GM21381 (cell line): Measurements from ENCODE around the gene PTPRT.

Source experiments
- ATAC-seq: cut with Tn5 transposase; IDR thresholded peaks from one replicate; pipeline ENCODE4 v1.9.1; 2021; ENCODE audit warnings: mild to moderate bottlenecking, moderate library complexity; ENCODE audit not compliant: unreplicated experiment

The PTPRT gene

DNA sequence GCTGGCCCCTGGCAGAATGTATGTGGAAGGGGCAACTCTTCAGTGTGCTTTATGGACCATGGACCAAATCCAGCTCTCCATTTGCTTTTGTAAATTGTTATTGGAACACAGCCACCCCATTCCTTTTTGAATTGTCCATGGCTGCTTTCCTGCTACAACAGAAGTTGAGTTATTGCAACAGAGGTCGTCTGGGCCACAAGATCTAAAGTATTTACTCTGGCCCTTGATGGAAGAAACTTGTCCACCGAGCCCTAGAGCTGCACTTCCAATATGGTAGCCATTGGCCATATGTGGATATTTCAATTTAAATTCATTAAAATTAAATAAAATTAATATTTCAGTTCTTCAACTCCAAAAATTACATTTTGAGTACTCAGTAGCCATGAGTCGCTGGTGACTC, 543.5 kb downstream of the PTPRT start:
- no peak for ATAC-seq

DNA sequence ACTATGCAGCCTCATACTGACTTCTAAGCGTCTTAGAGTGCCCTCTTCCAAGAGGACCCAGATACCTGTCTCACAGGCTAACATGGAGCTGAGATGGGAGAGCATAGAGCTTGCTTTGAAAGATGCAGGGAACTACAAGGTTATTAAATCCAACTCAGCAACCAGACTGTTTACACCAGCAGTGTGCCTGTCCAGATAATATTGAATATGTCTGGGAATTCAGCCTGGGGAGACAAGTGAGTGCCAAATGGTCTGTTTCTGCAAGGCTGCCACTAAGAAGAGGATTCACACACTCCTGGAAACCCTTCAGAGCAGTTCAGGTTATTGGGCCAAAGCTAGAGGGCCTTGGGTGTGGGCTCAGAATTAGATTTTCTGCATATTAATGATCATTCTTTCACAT, 547.8 kb downstream of the PTPRT start:
- no peak for ATAC-seq

DNA sequence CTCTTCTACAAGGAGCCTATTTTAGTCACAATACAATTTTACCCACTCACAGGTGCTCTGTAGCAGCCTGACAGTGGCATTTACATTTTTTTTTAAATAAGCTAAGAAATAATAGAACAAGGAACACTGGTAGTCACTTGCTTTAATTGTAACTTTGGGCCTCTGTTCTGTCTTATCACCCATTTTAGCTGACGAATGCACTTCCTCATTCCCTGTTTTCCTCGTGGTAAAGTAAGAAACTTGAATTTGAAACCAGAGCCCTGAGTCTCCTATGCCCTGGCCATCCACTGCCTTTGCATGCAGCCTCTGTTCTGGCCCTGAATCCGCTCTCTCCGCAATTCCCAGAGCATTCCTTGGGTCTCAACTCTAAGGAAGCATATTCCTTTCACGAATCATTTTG, 550.6 kb downstream of the PTPRT start:
- no peak for ATAC-seq

DNA sequence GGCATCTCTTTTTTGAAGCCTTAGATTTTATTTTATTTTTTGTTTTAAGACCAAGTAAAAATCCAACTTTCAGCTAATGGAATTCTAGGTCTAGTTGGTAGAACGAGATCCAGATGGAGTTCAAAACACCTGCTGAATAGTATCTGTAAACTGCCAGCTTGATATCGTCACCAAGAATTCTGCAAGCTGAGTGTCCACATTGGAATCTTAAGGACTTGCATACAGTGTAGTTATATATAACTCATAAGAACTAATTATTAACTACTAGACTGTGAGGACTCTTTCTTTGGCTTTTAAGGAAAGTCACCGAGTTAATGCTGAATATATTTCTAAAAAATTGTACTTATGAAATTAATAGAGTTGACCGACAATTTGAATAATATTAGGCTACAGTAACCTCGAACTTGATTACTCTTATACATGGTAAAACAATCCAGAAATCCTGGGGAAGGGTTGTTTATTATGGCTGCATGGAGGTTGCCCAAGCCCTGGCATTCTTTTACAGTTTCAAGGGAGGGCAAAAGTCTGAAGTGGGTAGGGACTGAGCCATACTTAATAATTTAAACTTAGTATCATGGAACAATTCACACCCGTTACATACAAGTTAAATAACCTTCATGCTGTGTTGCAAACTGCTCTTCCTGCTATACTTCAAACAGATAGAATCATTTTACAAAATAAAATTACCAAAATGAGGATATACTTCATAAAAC, 553.9 kb downstream of the PTPRT start:
- no peak for ATAC-seq

DNA sequence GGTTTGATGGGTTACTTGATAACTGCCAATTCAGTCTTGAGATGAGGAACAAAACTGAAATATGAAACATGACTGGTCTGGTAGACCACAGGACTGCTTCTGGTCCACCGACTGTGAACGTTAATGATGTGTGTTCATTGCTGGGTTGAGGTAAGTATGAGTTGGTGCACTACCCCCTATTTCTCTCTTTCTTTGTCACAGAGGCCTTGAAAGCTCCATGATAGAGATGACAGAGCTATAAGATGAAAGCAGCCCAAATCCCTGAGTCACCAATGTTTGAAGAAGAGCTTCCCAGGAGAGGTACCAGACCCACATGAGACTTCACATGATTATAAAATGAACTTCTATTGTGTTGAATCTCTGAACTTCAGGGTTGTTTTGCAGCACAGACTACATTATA, 555.5 kb downstream of the PTPRT start:
- no peak for ATAC-seq

DNA sequence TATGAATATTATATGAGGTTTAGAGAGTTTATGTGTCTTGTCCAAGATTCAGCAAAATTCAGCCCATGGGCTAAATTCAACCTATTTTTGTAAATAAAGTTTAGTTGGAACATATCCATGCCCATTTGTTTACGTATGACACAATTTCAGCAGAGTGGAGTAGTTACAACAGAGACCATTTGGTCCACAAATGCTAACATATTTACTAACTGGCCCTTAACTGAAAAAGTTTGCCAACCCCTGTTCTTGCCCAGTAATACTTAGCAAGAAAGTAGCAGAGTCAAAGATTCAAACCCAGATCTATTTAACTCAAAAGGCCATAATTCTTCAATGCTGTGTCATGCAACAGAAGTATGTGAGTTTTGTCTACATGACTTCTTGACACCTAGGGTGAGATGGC, 561.0 kb downstream of the PTPRT start:
- no peak for ATAC-seq

DNA sequence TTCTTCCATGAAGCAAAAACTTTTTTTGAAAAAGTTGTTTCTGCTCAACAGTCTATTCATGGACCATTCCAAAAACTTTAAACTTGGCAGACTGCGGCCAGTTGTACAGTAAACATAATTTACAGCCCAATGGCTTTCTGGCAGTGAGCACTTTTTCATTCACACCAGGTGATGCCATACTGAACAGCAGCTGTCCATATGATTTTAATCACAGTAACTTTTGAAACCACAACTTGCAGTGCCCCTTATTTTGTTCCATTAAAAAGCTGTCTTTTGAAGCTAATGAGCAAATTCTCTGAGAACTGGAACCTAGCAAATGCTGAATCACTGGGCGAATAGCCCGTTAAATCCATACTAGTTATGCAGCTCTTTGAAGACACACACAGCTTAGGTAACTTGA, 576.6 kb downstream of the PTPRT start:
- ATAC-seq = no peak

DNA sequence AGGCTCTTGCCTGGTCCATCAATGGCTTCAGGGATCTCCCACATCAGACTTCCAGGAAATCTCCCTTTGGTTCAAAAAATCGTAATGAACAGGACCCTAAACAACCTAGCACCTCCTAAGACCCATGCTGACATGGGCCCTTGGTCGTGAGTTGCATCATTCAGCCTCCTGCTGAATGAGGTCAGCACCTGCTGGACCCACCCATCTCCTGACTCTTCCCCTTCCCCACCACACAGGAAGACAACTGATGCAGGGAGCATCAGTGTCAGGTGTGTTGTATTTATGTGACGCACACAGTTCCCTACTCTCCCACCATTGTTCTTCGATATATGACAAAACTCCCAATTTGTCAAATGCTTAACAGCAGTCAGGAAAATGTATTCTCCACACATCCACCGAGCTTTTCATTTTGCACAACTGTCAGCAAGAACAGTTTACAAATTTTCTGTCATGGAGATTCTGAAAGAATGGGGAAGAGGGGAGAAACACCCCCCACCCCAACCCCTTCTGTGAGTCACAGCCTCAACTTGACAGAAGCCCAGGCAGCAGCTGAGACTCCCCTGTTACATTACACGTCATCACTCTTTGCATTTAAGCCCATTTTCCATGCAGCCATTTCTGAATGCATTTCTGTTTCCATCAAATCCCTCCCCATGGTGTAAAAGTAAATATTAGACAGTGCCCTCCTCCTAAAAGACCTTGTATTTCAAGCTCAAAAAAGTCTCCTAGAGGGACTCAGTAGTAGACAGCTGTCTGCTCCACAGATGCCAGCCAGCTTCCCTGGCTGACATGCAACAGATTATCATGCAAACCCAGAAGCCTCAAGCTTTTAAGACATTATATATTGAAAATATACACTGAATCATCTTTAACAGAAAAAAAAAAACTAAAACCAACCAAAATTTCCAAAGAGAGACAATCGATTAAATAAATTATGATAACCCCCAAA, 577.5 kb downstream of the PTPRT start:
- ATAC-seq = no peak

DNA sequence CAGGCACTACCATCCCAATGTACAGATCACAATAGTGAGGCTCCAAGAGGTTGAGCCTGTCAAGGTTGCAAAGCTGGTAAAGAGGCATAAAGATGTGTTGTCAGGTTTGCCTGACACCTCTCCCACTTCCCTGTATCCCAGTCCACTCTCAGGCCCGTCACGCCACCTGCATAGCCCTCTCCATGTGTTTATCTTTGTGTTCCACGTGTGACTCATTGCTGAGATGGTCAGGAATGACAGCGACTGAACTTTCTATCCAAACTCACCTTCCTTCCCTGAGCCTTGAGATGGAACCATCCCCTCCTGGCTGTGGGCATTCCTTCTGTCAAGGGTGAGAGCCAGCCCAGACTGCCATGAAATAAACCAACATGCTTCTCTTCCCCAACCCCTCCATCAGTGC, 578.3 kb downstream of the PTPRT start:
- no peak for ATAC-seq

DNA sequence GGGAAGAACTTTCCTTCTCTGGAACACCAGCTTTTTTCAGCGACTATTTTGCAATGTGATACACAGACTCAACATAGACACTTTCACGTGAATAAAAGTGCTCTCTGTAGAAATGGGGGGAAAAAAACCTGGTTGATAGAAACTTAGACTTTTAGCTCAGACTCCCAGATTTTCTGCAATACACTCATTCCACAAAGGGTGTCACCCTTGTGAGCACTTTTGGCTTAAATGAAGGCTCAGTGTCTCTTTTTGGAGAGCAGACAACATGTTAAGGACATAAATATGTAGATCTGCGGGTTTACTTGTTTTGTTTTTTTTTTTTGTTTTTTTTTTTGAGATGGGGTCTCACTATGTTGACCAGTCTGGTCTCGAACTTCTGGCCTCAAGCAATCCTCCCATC, 579.6 kb downstream of the PTPRT start:
- no peak for ATAC-seq

DNA sequence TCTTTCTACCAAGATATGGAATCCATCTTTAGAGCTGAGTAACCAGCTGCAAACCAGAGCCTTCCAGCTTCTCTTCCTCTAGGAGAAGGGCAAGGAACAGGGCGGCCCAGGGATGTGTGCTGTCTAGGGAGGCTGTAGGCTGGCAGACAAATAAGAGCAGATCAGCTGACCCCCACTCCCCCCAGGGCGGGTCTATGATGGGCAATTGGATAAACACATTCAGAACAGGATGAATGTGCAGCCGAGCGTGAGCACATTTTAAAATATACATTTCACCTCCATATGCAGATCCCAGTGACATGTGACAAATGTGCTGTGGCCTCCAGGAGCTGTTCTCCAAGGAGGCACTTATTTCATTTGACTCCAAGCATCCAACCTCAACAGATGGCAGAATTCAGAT, 580.1 kb downstream of the PTPRT start:
- no peak for ATAC-seq

DNA sequence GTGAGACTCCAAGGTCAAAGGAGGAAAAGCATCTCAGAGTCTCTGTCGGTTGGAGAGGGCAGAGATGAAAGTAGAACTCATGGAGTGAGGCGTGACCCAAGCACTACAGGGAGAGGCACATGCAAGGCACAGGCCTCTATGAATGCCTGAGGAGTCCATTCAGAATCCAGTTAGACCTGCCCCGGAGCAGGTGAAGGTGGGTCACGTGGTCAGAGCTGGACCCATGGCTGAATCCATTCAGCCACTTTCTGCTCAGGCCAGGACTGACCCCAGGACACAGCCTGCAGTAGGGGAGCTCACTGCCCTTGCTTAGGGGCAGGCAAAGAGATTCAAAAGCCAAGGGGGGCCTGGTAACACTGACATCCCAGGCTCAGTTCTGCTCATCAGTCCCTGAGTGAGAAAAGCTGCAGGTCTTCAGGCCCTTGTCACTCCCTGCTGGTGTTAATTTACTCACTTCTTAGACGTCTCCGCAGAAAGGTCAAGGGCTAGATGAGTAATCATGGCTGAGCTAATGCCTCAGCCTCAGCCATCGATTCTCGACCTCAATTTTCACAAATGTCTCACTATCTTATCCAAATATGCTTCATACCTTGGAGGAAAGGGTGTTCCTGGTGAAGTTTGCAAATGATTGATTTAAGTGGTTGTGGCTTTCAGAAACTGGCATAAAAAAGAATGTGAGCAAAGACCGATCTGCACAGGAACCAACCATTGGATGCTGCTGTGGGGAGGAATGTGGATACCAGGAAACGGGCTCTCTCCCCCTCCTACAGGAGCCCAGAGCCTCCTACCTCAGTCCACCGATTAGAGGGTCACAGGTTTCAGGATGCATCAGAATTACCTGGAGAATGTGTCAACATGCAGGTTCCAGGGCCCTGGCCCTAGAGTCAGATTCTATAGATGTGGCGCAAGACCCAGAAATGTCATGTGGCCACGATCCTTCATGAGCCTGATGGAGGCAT, 584.4 kb downstream of the PTPRT start:
- no peak for ATAC-seq

DNA sequence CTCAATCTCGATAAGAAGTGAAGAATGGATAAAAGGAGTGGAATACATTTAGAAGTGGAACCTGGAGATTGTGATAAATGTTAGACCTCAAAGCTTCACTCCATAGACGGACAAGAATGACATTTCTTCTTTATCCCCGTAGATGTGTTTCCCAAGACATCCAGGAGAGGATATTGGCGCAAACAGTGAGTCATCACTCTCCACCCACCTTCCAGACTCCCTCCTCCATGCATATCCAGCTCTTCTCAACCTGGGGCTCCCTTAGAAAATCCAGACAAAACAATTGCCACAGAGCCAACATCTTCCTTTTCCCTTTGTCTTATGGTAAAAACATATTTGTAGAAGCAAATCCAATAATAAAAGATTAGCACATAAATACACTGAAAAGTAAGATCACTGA, 586.1 kb downstream of the PTPRT start:
- ATAC-seq = no peak

DNA sequence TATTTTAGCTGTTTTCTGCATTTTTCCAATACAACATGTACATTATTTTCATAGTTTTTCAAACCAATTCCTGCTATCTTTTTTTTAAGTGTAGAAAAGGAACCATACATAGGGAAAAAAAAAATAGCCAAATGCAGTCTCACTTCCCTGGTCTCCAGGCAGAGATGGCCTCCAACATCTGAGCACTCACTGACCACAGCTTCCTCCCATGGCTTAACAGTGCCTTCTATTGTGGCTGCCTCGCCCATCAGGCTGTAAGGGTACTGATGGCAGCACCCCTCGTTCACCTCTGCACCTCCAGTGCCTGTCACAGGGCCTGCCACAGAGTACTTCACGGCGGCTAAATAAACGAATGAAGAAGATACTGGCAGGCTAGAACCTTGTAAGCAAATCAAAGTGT, 591.1 kb downstream of the PTPRT start:
- no peak for ATAC-seq

DNA sequence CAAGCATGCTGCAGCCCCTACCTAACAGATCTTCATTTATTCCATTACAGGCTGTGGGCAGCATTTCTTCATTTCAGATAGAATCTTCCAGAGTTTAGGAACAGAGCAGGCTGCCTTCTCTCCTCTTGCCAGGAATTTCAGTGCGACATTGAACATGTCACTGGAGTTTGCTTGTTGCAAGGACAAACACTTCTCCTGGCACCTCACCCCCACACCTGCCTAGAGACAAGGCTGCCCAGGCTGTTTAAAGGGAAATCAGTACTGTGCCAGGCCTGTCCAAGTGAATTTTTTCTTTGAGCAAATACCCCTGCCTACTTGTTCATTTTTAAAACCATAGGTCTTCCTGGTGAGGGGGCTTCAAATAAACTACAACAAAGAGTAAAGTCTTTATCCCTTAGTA, 594.1 kb downstream of the PTPRT start:
- ATAC-seq = no peak

DNA sequence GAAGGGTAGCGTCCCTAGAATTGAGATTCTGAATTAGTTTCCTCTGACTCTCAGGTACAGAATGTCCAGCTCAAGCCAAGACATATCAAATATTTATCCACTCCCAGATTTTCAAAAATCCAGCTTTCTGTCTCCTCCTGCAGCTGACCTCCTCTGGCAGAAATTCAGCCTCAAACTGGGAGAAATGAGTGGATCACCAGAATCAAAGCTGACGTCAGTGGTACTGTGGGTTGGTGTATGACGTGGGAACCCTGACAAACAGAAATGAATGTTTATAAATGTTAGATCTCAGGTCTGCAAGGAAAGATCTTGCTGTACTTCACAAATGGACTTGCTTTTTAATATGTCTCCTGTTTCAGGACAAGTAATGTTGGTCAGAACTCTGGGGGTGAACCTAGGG, 595.0 kb downstream of the PTPRT start:
- ATAC-seq = no peak

DNA sequence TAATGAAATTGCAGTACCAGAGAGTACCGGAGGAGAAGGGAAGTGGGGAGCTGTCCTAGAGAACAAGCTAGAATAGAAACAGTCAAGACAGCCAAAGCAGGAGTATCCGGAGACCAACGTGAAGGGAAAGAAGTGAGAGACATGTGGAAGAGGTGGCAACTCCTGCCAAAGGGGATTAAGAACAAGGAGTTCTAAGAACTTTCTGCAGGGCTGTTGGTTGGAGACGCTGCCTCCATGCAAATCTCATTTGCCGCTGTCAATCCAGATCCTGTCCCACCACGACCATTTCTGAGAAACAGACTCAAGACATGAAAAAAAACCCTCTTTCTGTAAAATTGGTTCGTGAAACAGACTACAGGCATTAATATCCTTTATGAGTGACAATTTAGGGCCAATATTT, 595.7 kb downstream of the PTPRT start:
- no peak for ATAC-seq

DNA sequence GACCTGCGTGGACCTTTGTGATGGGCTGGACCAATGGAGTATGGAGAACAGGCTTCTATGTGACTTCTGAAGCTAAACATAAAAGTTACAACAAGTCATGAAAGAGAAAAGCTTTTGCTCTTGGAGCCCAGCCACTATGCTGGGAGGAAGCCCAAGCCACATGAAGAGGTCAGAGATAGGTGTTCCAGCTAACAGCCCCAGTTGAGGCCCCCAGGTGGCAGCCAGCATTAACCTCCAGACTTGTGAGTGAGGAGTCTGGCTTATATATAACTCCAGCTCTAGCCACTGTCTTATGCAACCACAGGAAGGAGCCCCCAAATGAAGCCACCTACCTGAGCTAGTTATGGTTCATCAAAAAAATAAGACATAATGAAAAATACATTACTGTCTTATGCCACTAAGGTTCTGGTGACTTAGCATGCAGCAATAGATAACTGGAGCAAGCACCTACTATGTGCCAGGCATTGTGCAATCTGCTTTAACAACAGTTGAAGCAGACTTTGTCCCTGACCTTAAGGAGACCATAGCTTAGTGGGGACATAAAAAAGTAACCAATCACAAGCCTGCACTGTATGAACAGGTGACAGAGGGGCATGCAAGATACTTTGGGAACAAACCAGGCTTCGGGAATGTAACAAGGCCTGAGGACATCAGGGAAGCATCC, 599.6 kb downstream of the PTPRT start:
- no peak for ATAC-seq

DNA sequence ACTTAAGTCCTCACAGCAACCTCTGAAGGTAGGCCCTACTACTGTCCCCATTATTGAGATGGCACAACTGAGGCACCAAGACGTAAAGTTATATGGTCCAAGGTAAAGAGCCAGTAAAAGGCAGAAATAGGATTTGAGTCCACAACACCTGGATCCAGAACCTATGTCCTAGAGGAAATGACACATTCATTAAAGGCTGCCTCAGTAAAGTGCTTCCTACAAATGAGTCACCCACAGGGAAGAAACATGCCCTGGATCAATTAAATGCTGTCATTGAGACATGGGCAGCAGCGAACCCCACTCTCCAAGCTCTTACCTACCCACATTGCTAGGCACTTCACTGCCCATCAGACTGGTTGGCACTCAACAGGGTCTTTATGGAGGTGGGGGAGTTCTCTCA, 600.9 kb downstream of the PTPRT start:
- no peak for ATAC-seq

DNA sequence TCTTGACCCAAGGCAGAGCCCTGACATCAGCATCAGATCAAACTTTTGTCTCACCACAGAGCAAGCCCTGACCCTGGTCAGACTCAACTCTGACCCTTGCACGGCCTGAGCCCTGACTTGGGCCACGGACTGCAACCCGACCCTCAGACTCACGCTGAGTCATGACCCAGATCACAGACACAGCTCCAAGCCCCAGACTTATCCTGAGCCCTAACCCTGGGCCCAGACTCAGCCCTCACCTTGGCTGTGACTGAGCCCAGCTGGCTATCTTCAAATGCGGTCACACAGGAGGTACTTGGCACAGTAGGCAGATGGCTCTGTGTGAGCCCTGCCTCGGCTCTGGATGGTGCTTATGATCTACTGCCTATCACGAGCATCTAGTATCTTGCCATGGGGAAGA, 602.3 kb downstream of the PTPRT start:
- ATAC-seq = no peak

DNA sequence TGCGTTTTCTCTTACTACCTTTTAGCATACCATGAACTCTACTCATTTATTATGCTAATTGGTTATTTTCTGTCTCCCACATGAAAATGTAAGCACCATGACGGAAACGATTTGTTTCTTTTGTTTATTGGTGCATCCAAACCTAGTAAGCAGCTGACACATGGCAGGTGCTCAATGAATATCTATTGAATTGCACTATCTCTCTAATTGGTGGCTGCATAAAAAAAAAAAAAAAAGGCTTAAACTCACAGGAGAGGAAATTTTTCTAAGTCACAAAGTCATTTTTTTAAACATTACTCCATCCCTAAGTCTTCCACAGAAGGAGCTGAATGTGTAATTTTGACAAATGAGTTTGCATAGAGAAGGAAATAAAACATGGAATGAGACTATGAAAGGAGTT, 608.4 kb downstream of the PTPRT start:
- ATAC-seq = no peak
